ENCODE measurements around the gene PEA15. TPM values are rescaled to one million over a fixed set of nuclear protein-coding genes. Genes with fewer than 3 reads are reported as not detected.
A peak's percentile ranks its signal among the peaks of the same experiment; 100 is the strongest.

The PEA15 gene
- total RNA-seq, 1 donor from 2014 or later, result 44.6 TPM

DNA sequence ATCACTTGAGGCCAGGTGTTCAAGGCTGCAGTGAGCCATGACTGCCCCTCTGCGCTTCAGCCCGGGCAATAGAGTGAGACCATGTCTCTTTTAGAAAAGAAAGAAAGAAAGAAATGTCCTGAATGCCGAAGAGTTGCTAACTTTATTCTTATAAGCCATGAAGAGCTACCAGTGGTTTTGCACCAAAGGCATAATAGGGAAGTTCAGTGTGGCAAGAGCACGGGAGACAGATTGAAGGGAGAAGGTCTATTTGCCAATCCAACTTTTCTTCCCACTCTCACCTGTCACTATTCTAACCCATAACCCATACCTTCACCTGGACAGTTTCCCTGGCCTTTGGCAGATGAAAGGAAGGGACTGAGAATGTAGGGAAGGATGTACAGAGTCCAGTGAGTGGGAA lies 4.4 kb upstream of the PEA15 start:
- Mint-ChIP-seq H3K9me3 (ENCODE audit: unreplicated experiment) (no peaks in the 10 kb centered on the region), H3K4me1 (ENCODE audit: low read depth, unreplicated experiment) (peaks cover 4% of the 10 kb centered on the region), H3K4me3 (ENCODE audit: unreplicated experiment) (no peak overlapping the region), H3K27ac (ENCODE audit: unreplicated experiment) (no peak overlapping the region), H3K27me3 (ENCODE audit: unreplicated experiment) (peaks cover 7% of the 10 kb centered on the region), H3K36me3 (ENCODE audit: unreplicated experiment) (no peaks in the 10 kb centered on the region)
- TF ChIP-seq, protein P1, sequence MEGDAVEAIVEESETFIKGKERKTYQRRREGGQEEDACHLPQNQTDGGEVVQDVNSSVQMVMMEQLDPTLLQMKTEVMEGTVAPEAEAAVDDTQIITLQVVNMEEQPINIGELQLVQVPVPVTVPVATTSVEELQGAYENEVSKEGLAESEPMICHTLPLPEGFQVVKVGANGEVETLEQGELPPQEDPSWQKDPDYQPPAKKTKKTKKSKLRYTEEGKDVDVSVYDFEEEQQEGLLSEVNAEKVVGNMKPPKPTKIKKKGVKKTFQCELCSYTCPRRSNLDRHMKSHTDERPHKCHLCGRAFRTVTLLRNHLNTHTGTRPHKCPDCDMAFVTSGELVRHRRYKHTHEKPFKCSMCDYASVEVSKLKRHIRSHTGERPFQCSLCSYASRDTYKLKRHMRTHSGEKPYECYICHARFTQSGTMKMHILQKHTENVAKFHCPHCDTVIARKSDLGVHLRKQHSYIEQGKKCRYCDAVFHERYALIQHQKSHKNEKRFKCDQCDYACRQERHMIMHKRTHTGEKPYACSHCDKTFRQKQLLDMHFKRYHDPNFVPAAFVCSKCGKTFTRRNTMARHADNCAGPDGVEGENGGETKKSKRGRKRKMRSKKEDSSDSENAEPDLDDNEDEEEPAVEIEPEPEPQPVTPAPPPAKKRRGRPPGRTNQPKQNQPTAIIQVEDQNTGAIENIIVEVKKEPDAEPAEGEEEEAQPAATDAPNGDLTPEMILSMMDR (IDR thresholded peaks at IDR 0.05; ENCODE audit: partially characterized antibody, unreplicated experiment), result no peak
- no peak for DNase-seq

DNA sequence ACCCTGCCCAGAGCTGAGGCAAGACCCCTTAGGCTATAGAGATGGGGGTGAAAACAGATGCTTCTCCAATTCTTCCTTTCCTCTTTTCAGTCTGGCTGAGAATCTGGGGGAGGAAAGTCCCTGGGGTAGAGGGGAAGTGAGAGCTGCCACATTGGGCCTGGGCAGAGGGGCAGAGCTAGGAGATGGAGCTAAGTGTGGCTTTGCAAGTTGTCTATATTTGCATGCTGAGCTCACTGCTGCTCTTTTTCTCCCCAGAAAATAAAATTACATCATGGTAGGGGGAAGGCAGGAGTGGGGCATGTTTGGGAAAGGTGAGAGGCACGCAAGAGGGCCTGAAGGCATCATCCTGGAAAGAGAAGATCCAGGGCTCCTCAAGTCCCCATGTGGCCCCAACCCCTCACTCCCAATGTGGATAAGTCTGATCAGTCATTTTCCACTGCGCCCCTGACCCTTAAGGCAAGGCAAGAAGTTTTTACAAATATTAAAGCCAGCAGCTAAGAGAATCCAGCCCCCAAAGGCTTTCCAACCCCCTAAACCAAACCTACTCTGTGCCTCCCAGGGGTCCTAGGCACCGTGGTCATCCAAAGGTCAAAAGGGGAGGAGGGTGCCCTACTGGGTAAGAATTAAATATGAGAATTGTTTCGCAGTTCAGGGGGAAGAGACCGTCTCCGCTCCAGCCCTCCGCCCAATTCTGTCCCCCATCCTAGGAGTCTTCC lies 500 bp upstream of the PEA15 start:
- Mint-ChIP-seq H3K27ac (ENCODE audit: unreplicated experiment) (peak overlapping the region; percentile 54), H3K36me3 (ENCODE audit: unreplicated experiment) (no peaks in the 10 kb centered on the region), H3K27me3 (ENCODE audit: unreplicated experiment) (peaks cover 14% of the 10 kb centered on the region), H3K4me3 (ENCODE audit: unreplicated experiment) (peak overlapping the region; percentile 79), H3K9me3 (ENCODE audit: unreplicated experiment) (peaks cover 4% of the 10 kb centered on the region), H3K4me1 (ENCODE audit: low read depth, unreplicated experiment) (peaks cover 21% of the 10 kb centered on the region)
- DNase-seq, result no peak
- TF ChIP-seq, protein P1 (IDR thresholded peaks at IDR 0.05; ENCODE audit: partially characterized antibody, unreplicated experiment), result no peak

DNA sequence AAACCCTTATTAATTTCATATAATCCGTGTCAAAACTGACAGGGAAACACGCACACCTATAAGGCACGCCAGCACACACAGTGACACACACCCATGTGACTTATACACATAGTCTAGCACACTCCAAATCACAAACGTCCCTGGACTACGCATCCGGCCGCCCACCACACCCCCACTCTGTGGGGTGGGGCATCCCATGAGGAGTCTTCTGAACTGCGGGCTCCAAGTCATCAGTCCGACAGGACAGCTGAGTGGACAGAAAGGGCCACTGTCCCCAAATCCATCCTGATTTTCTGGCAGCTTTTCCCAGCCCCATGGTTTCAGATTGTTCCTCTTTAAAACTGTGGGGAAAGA lies 829 bp downstream of the PEA15 start:
- no peaks in the 10 kb centered on the region for H3K36me3 Mint-ChIP-seq (ENCODE audit: unreplicated experiment)
- H3K27ac Mint-ChIP-seq (ENCODE audit: unreplicated experiment), result peak overlapping the region; percentile 49
- TF ChIP-seq, protein P1 (IDR thresholded peaks at IDR 0.05; ENCODE audit: partially characterized antibody, unreplicated experiment), result no peak
- peaks cover 35% of the 10 kb centered on the region for H3K4me1 Mint-ChIP-seq (ENCODE audit: low read depth, unreplicated experiment)
- peaks cover 14% of the 10 kb centered on the region for H3K27me3 Mint-ChIP-seq (ENCODE audit: unreplicated experiment)
- peaks cover 4% of the 10 kb centered on the region for H3K9me3 Mint-ChIP-seq (ENCODE audit: unreplicated experiment)
- H3K4me3 Mint-ChIP-seq (ENCODE audit: unreplicated experiment), result peak overlapping the region; percentile 71
- no peak for DNase-seq

DNA sequence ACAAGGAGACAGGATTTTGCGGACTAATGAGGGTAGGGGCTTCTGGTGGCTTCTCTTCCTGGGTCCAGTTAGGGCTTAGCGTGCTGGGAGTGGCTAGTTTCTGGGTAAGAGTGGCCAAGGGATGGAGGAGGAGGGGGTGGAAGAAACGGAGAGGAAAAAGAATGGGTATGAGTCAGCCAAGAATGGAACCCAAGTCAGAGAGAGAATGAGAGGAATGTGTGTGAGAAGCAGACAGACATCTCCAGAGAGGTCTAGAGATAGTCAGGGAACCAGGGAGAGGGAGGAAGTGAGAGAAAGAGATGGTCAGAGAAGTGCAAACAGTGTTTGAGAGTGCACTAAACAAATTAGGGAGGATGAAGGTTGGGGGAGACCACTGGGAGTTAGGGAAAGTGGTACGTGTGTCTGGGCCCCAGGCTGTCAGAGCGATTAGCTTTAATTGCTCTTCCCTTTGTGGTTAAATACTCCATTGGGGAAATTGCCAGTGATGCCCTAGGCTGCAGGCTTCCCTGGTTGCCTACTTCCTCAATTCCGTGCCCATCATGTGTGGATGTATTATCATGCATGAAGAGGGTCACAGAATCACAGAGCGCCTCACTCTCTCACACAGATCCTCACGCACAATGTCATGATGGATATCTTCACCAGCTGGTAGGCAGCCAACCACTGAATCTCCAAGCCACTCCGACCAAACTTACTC lies 1.4 kb downstream of the PEA15 start:
- peak overlapping the region; percentile 71 for H3K4me3 Mint-ChIP-seq (ENCODE audit: unreplicated experiment)
- TF ChIP-seq, protein P1 (IDR thresholded peaks at IDR 0.05; ENCODE audit: partially characterized antibody, unreplicated experiment), result no peak
- H3K9me3 Mint-ChIP-seq (ENCODE audit: unreplicated experiment), result peaks cover 7% of the 10 kb centered on the region
- no peak for DNase-seq
- no peak overlapping the region for H3K27ac Mint-ChIP-seq (ENCODE audit: unreplicated experiment)
- peaks cover 14% of the 10 kb centered on the region for H3K27me3 Mint-ChIP-seq (ENCODE audit: unreplicated experiment)
- no peaks in the 10 kb centered on the region for H3K36me3 Mint-ChIP-seq (ENCODE audit: unreplicated experiment)
- peaks cover 39% of the 10 kb centered on the region for H3K4me1 Mint-ChIP-seq (ENCODE audit: low read depth, unreplicated experiment)

DNA sequence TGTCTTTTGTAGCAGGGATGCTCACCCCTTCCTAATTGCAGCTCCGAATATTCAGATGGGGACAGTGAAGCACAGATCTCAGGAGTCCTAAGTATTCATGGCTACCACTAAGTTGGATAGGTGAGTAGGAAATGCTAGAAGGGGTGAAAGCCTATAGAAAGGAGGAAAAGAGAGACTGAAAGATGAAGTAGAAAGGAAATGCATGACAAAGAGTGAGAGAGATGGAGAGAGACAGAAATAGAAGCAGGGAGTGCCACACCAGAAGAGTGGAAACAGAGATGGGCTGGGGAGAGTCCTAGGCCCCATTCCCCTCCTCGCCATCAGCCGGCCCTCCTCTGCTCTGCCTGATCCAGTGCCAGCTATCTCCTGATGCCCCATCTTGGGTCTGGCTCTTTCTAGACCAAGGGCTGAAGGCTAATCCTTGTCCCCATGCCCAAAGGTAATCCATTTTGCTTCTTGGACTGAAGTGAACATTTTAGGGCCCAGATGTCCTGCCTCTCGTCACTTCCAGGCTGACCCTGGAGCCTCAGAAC lies 2.0 kb downstream of the PEA15 start:
- Mint-ChIP-seq H3K4me1 (ENCODE audit: low read depth, unreplicated experiment) (peaks cover 43% of the 10 kb centered on the region), H3K27me3 (ENCODE audit: unreplicated experiment) (peaks cover 16% of the 10 kb centered on the region), H3K4me3 (ENCODE audit: unreplicated experiment) (no peak overlapping the region), H3K36me3 (ENCODE audit: unreplicated experiment) (no peaks in the 10 kb centered on the region), H3K27ac (ENCODE audit: unreplicated experiment) (no peak overlapping the region), H3K9me3 (ENCODE audit: unreplicated experiment) (peaks cover 7% of the 10 kb centered on the region)
- DNase-seq, result no peak
- TF ChIP-seq, protein P1 (IDR thresholded peaks at IDR 0.05; ENCODE audit: partially characterized antibody, unreplicated experiment), result no peak
